Thoracic aorta (tissue), 2 donors: ENCODE results near the gene ATP8B1. TPM values are rescaled to one million over a fixed set of nuclear protein-coding genes. Genes with fewer than 3 reads are reported as not detected.

Experiments used
- ATAC-seq: fragments of 150-250 bp; one replicate; pipeline ENCODE4 v1.8.0; 2017; ENCODE audit warnings: low read depth; ENCODE audit not compliant: insufficient number of reproducible peaks, low FRiP score
- DNase-seq: peaks from one replicate; pipeline ENCODE4 v3.0.0-alpha.2; 2020; ENCODE audit warnings: low spot score
- H3K27ac ChIP-seq, 2 donors: fragments of 200-600 bp; sonication (generic); 1 replicate in 1 of 2; 2 replicates in 1 of 2; pipeline ENCODE4 v1.5.1; 2016; ENCODE audit warnings: mild to moderate bottlenecking in 2 of 2, moderate library complexity in 2 of 2
- H3K27me3 ChIP-seq: fragments of 200-600 bp; sonication (generic); replicated peaks from 2 replicates; pipeline ENCODE4 v1.6.0; 2016; ENCODE audit warnings: mild to moderate bottlenecking; ENCODE audit not compliant: insufficient read depth
- H3K36me3 ChIP-seq: fragments of 200-600 bp; sonication (generic); one replicate; pipeline ENCODE4 v1.5.1; 2016
- H3K4me1 ChIP-seq, 2 donors: fragments of 200-600 bp; sonication (generic); 1 replicate in 1 of 2; 2 replicates in 1 of 2; pipeline versions ENCODE4 v1.5.1 to v1.6.0; 2016; ENCODE audit warnings: low read depth in 2 of 2, mild to moderate bottlenecking in 1 of 2; ENCODE audit not compliant: control insufficient read depth in 1 of 2
- H3K4me3 ChIP-seq: fragments of 200-600 bp; sonication (generic); 2 replicates; pipeline ENCODE4 v1.5.1; 2016; ENCODE audit warnings: mild to moderate bottlenecking
- H3K9me3 ChIP-seq: fragments of 200-600 bp; sonication (generic); 2 replicates; pipeline ENCODE4 v1.5.1; 2016
- CTCF ChIP-seq: fragments of 200-600 bp; sonication (generic); IDR thresholded peaks from one replicate; pipeline ENCODE4 v1.5.1; 2019; ENCODE audit warnings: antibody characterized with exemption
- total RNA-seq, 2 donors: library from RNA; depleted of rRNA; stranded (reverse); fragments of >200 nt; gene quantifications; one replicate each; pipeline versions ENCODE4 v1.1.0 to v1.2.3, GENCODE V29; 2016

ATP8B1 gene
- total RNA-seq, 2 donors from 2014 or later = 68.7 to 111 TPM

DNA sequence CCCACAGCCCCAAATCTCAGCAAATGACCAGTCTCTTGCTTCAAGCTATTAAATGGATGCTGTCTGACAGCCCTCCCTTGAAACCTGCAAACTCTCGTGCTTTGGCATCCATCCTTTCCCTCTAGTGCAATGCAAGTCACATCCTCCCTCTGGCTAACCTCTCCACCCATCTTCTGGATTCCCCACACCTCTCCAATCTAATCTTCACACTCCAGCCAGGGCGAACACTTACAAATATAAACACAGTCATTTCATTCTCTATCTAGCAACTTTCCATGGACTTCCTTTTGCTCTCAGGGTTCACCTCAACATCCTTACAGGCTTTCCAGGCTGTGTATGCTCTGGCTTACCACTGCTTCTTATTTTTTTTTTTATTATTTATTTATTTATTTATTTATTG lies 171.4 kb downstream of the ATP8B1 start:
- H3K4me3 ChIP-seq = no peak overlapping the region
- no peak for TF ChIP-seq CTCF
- H3K36me3 ChIP-seq = no peaks in the 10 kb centered on the region
- ATAC-seq (no peak), DNase-seq (no peak)
- peaks cover 9 to 14% of the 10 kb centered on the region in 2 donors for H3K4me1 ChIP-seq
- H3K9me3 ChIP-seq = no peaks in the 10 kb centered on the region
- H3K27ac ChIP-seq = no peak overlapping the region
- H3K27me3 ChIP-seq = no peaks in the 10 kb centered on the region

GRCh38 chr18:57630754-57631595 lies 172.1 kb downstream of the ATP8B1 start:
- Histone ChIP-seq H3K4me3 (peak overlapping the region; percentile 93), H3K27ac (peak overlapping the region; percentile 69 to 74), H3K36me3 (no peaks in the 10 kb centered on the region), H3K4me1 (peaks cover 9 to 14% of the 10 kb centered on the region in 2 donors), H3K27me3 (no peaks in the 10 kb centered on the region), H3K9me3 (no peaks in the 10 kb centered on the region)
- DNase-seq (no peak), ATAC-seq (no peak)
- no peak for TF ChIP-seq CTCF

DNA sequence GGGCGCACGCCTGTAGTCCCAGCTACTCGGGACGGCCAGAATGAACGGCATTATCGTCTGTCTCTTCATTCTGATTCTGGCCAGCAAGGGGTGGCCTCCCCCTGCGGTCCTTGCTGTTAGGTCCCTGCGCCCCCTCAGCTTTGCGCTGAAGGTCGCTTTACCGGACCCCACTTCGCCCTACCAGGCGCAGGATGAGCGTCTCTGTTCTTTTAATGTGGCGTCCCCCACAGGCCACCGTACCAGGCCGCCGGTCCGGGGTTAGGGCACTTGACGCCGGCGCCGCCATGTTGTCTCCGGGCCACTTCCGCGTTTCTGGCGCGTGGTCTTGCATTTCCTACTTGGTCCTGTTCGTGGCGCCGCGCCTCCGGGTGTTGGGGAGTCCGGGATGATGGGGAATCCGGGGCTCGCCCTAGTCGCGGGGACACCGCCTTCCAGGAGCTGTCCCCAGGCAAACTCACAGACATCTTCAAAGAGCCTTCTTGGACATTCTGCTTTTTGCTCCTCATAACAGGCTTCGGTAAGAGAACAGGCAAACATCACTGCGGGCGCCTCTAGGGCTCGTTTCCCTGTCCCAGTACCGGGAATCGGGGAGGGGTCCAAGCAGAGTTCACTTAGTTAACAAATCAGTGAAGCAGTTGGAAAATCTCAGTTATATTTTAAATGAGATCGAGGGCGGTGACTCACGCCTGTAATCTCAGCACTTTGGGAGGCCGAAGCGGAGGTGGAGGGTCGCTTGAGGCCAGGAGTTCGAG lies 172.9 kb downstream of the ATP8B1 start:
- TF ChIP-seq CTCF = peak; percentile 72
- no peaks in the 10 kb centered on the region for H3K36me3 ChIP-seq
- peaks cover 9 to 14% of the 10 kb centered on the region in 2 donors for H3K4me1 ChIP-seq
- peak; percentile 94 for DNase-seq
- H3K27me3 ChIP-seq = no peaks in the 10 kb centered on the region
- H3K27ac ChIP-seq = peak overlapping the region; percentile 69 to 74
- peak; percentile 89 for ATAC-seq
- H3K9me3 ChIP-seq = no peaks in the 10 kb centered on the region
- peak overlapping the region; percentile 93 for H3K4me3 ChIP-seq

DNA sequence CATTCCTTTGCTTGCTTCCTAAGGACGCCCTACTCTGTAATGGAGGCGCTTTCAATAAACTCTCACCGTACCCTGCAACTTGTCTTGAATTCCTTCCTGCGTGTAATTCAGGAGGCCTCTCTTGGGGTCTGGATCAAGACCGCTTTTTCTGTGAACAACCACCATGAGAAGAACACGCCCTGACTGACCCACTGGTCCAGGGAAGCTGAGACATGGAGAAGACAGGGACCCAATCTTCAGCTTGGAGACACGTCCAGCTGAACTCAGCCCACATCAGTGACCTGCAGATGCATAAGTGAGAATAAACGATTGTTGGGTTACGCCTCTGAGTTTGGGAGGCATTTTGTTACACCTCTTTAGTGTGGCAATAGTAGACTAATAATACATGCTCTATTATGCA lies 173.7 kb downstream of the ATP8B1 start:
- peak overlapping the region in 1 of 2 donors; percentile 74 for H3K27ac ChIP-seq
- peak overlapping the region; percentile 93 for H3K4me3 ChIP-seq
- no peaks in the 10 kb centered on the region for H3K36me3 ChIP-seq
- peaks cover 9 to 14% of the 10 kb centered on the region in 2 donors for H3K4me1 ChIP-seq
- H3K9me3 ChIP-seq = no peaks in the 10 kb centered on the region
- ATAC-seq (no peak), DNase-seq (no peak)
- H3K27me3 ChIP-seq = no peaks in the 10 kb centered on the region
- TF ChIP-seq CTCF = no peak

DNA sequence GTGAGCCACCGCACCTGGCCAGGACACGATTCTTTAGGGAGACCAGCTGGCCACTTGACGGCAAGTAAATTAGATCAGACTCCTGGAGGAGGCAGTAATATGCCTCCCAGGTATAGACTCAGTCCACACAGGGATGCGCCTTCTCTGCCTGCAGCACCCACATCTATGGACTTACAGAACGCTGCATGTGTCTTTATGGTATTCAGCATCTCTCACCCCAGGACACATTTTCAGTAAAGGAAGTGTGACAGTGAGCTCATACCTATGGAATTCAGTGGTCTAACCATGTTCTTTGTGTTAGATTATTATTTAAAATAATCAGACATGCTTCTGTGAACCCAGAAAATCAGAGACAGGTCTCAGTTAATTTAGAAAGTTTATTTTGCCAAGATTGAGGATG lies 175.6 kb downstream of the ATP8B1 start:
- TF ChIP-seq CTCF = no peak
- Histone ChIP-seq H3K36me3 (no peaks in the 10 kb centered on the region), H3K27ac (no peak overlapping the region), H3K27me3 (no peaks in the 10 kb centered on the region), H3K4me1 (peaks cover 9 to 17% of the 10 kb centered on the region in 2 donors), H3K9me3 (no peaks in the 10 kb centered on the region), H3K4me3 (no peak overlapping the region)
- DNase-seq (no peak), ATAC-seq (no peak)
